NOMO-1 treated with DMSO at 0.1 percent for 48 hours (cell line): Measurements from ENCODE around the gene RPP30.
"Not testable (repeated sequence)": the region's sequence is repeated elsewhere in the genome, so short reads cannot be mapped to it uniquely, and the experiment has no call there.

Experiments used
- DNase-seq: peaks from one replicate; lab custom pipeline; 2025; ENCODE audit not compliant: unreplicated experiment; lab: John Stamatoyannopoulos, UW

RPP30 gene

DNA sequence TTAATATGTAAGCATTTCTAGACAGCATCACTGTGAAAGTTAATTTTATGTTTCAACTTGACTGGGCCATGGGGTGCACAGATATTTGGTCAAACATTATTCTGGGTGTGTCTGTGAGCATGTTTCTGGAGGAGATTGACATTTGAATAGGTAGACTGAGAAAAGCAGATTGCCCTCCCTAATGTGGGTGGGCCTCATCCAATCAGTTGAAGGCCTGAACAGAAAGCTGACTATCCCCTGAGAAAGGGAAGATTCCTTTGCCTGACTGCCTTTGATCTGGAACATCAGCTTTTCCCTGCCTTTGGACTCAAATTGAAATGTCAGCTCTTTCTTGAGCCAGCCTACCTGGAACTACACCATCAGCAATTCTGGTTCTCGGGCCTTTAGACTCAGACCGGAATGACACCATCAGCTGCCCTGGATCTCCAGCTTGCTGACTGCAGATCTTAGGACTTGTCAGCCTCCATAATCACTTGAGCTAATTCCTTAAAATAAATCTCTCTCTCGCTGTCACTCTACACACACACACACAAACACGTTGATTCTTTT is 5.7 kb upstream of the RPP30 start:
- DNase-seq = no peak

GRCh38 chr10:90871279-90871765 is 452 bp upstream of the RPP30 start:
- peak; percentile 62 for DNase-seq

- DNase-seq = no peak
These were observed 860 bp downstream of the RPP30 start for GRCh38 chr10:90872648-90873020.

- DNase-seq = no peak
These were observed 7.3 kb downstream of the RPP30 start for GRCh38 chr10:90879062-90879461.

- DNase-seq = peak; percentile 48
These were observed 8.4 kb downstream of the RPP30 start for GRCh38 chr10:90880059-90880719.

DNA sequence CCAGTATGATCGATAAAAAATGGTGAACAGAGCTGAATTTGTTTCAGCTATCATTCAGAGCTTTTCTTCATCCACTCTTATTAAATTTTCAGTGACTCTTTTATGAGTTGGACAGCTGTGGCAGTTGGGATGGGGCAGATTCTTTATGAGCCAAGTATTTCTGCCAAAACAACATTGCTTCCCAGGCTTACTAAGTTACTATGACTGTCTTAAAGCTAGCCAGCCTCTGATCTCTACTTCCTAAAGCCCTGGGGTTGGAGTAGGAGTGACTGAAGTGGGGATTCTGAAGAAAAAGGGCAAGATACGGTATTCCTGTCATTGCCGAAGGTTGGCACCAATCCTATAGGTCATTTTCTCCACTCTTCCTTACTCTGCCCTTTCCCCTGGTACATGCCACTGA is 12.7 kb downstream of the RPP30 start:
- DNase-seq = no peak

DNA sequence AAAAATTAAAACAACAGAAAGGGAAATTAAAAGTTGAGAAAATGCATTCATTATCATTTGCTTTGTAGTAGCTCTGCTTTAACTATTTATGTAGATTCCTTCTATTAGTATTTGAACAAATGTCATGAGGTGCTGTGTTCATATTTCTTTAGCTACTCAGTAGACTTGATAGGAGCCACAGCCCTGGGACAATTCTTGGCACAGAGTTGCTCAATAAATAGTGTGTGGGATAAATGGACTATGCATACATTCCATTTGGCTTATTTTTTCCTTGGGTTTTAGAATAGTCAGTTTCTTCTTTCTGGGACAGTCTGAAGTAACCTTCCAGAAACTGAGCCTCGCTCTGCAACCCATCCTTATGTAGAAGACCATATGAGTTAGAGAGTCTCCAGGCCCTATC is 13.4 kb downstream of the RPP30 start:
- DNase-seq = no peak

DNA sequence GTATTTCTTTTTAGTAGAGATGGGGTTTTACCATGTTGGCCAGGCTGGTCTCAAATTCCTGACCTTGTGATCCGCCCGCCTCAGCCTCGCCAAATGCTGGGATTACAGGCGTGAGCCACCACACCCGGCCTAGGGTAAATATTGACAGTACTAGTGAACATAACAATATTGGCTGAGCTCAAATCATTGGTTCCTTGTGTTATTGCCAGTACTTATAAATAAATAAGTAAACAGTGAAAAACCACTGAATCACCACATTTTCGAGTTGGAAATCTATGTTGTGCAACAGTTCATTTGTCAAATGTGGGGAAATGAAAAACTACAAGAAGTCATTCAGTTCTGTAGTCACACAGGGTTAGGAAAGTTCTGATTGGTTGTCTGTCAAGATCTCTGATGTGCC is 15.8 kb downstream of the RPP30 start:
- DNase-seq = no peak

DNA sequence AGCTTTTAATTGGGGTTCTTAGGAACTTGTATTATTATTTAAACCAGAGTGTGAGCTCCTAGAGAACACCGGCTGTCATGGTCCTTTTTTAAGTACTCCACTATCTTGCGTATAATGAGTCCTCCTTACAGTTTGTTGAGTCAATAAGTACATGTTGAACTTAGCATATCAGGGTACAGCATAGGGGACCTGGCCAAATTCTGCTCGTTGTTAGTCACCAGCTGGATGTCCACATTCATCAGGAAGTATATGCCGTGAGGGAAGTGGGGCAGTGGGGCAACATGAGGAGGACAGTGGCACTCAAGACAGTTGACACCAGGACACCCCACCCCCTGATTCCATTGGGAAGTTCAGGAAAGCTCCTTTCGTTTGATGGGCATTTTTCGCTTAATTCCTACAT is 16.6 kb downstream of the RPP30 start:
- no peak for DNase-seq

DNA sequence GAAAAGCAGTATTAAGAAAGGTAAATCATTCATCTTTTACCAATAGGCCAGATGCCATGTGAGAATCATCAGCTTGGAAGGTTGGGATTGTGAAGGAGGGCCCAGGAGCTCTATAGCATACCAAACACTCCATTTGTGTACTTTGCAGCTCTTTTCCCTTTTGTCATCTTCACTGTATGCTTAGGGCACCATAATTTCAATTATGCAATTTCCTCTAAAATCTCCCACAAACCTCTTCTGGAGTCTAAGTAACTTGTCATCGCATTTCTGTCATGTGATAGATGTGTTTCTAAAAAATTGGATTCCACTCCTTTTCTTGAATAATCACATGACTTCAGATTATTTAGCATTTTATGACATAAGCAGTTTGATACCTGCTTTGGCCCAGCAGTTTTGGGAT is 17.9 kb downstream of the RPP30 start:
- DNase-seq = no peak

GRCh38 chr10:90890347-90890746 is 18.6 kb downstream of the RPP30 start:
- no peak for DNase-seq

DNA sequence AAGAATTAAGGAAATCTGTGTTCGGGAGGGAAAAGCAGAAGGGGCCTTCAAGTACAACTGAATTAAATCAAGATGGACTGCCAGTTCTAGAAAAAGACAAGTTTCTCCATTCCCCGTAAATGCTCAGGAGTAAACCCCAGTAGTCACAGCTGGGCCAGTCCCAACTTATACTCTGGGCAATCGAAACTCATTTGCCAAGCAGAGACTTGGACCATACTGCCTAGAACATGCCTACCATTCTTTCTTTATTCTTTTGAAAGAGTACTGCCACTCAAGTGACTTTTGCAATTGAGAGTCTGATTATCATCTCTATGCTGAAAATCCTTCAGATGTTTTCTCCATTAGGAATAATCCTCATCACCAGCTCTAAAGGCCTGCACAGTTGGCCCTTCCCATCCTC is 21.4 kb downstream of the RPP30 start:
- DNase-seq = no peak

GRCh38 chr10:90896916-90897315 is 25.1 kb downstream of the RPP30 start:
- DNase-seq = not testable (repeated sequence)

DNA sequence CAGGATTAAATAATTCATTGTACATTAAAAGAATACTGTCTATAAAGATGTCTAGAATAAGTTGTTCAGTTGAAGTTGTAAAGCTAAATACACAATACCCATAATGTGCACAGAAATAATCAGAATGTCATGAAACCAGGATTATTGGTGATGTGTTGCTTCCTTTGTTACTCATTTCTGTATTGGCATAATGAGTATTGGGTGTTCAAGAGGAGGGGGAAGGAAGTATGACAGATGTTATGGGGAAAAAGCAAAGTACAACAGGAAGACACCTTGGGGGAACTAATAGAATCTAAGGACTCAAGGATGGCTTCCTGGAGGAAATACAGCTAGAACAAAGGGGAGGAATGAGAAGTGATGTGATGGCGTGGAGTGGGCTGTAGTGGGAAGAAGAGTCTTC is 34.2 kb downstream of the RPP30 start:
- no peak for DNase-seq

- DNase-seq = no peak
These were observed 34.8 kb downstream of the RPP30 start for GRCh38 chr10:90906596-90906995.

DNA sequence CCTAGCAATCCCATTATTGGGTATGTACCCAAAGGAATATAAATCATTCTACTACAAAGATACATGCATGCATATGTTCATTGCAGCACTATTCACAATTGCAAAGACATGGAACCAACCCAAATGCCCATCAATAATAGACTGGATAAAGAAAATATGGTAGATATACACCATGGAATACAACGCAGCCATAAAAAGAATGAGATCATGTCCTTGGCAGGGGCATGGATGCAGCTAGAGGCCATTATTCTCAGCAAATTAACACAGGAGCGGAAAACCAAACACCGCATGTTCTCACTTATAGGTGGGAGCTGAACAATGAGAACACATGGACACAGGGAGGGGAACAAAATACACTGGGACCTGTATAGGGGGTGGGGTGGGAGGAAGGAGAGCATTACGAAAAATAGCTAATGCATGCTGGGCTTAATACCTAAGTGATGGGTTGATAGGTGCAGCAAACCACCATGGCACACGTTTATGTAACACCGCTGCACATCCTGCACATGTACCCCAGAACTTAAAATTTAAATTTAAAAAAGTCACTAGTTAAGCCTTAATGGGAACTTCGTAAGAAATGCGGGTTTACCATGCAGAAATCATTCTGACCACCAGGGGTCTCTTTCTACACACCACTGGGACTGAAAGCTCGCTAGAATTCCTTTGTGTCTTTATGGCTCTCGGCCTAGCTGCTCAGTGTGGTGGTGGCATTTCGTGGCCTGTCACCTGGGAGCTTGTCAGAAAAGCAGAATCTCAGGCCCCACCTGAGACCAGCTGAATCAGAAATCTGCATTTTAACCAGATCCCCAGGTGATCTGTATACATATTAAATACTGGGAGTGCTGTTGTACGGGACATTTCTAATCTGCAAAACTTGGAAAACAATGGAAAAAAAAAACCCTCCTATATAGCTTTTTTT is 39.6 kb downstream of the RPP30 start:
- peak; percentile 43 for DNase-seq

- no peak for DNase-seq
These were observed 40.4 kb downstream of the RPP30 start for GRCh38 chr10:90912174-90912573.

DNA sequence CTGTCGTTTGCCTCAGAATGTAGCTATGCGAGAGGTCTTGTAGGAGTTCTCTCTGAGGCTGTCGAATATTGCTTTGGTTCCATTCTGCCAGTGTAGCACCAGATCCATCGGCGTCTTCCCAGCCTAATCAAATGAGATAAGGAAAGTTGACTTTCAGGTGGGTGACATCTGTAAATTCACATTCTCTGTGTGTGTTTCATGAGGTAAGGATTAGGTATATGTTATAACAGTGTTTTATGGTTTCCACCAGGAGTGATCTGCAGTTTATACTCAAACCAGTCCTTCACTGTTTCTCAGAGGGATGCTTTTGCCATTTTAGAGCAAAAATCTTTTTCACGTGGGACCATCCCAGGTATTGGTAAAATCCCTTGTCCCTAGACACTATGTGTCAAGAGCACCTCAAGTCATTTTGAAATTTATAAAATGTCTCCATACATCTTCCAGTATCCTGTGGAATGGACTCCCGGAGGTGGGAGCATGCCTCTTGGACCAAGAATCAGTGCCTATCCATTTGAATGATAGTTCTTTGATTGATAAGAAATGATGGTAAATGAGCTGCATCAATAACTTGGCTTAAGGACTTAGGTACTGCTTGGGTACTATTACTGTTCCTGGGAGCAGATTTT is 41.2 kb downstream of the RPP30 start:
- no peak for DNase-seq

DNA sequence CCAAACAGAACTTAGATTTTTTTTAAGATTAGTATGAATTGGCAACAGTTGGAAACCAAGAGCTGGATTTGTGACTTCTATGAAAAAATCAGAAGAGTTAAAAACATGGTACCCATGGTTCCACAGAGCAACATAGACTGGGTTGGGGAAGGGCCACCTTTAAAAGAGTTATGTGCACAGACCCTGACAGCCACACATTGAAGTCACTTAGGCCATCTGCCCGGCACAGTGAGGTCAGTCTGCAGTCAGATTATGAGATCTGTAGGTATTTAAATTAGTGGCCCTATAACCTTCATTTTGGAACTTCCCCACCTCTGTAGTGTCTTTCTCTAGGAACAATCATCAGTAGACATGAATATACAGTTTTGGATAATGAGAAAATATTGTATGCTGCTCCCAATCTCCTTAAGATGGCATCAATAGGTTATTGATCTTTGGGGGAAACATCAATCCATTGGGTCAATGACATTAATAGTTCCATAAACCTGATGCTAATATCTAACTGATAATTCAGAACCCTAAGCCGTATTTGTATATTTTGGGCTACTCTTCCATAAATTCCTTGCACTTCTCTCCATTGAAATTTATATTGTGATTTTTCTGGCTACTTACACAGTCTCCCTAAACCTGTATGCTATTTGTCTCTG is 42.1 kb downstream of the RPP30 start:
- DNase-seq = no peak

GRCh38 chr10:90914992-90915765 is 43.4 kb downstream of the RPP30 start:
- DNase-seq = no peak

- DNase-seq = no peak
These were observed 43.9 kb downstream of the RPP30 start for GRCh38 chr10:90915766-90916075.
